ENCODE measurements around the gene RRP15. TPM values are rescaled to one million over a fixed set of nuclear protein-coding genes. Genes with fewer than 3 reads are reported as not detected.

RRP15 gene
- total and polyA plus RNA-seq, 9 of the 15 experiments (the other 6 are each of a cell fraction or from before 2014, with no cell fraction given), result 9.5 to 58.1 (median 29.3) TPM

DNA sequence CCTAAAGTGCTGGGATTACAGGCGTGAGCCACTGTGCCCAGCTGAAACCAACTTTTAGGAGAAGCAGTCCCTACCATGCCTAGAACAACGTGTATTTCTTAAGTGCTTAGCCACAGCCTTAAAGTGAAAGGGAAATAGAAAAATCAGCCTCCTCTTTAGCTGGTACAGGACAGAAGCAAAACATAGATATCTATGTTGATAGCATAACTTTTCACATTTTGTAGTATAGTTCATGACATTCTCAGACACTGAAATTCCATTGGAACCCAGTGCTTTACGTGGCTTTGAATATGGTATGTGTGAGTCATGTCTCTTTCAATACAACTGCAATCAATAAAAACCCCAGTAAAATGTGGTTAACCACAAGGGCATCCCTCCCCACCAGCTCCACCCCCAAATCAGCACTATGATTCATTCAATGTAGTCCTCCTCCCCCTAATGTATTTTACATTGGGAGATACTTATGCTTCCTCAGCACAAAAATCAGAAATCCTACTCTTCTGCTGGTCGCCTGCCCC, 92.1 kb downstream of the RRP15 start (continued):
- TF ChIP-seq ZBTB5 (IDR thresholded peaks at IDR 0.05) (no peak), PCBP1 (IDR thresholded peaks at IDR 0.05; ENCODE audit: low read depth, low read length, poor library complexity, severe bottlenecking) (no peak), ZNF124 (CRISPR knock-in tag; IDR thresholded peaks at IDR 0.05) (no peak), COPS2 (conservative IDR thresholded peaks at IDR 0.05) (no peak), TFAM (CRISPR knock-in tag; conservative IDR thresholded peaks at IDR 0.05) (no peak), CREBBP (IDR thresholded peaks at IDR 0.05; ENCODE audit: low read depth, low read length) (no peak), ZNF347 (CRISPR knock-in tag; IDR thresholded peaks at IDR 0.05; ENCODE audit: low read depth) (no peak), SNIP1 (IDR thresholded peaks at IDR 0.05; ENCODE audit: low read depth) (no peak), NFYB (IDR thresholded peaks at IDR 0.05; ENCODE audit: extremely low read depth, insufficient read length) (no peak), SRF (CRISPR knock-in tag; IDR thresholded peaks at IDR 0.05) (no peak), KLF6 (CRISPR knock-in tag; IDR thresholded peaks at IDR 0.05; ENCODE audit: borderline replicate concordance) (no peak), SUPT5H (IDR thresholded peaks at IDR 0.05) (no peak), ZNF143 (CRISPR knock-in tag; IDR thresholded peaks at IDR 0.05) (no peak), RCOR1 (IDR thresholded peaks at IDR 0.05; ENCODE audit: borderline replicate concordance in 1 of 2, low read depth in 2 of 2, low read length in 2 of 2) (peak in 1 of 2 experiments; percentile 77; a peak in 2 of 4 replicates), TBP (optimal IDR thresholded peaks at IDR 0.05; ENCODE audit: low read depth, low read length) (no peak), RUNX1 (IDR thresholded peaks at IDR 0.05; ENCODE audit: low read depth) (peak; percentile 78; the same call in 1 of the 2 replicates)
- TF ChIP-seq, protein P1, sequence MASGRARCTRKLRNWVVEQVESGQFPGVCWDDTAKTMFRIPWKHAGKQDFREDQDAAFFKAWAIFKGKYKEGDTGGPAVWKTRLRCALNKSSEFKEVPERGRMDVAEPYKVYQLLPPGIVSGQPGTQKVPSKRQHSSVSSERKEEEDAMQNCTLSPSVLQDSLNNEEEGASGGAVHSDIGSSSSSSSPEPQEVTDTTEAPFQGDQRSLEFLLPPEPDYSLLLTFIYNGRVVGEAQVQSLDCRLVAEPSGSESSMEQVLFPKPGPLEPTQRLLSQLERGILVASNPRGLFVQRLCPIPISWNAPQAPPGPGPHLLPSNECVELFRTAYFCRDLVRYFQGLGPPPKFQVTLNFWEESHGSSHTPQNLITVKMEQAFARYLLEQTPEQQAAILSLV (tag; IDR thresholded peaks at IDR 0.05), result no peak
- TF ChIP-seq, protein P2, sequence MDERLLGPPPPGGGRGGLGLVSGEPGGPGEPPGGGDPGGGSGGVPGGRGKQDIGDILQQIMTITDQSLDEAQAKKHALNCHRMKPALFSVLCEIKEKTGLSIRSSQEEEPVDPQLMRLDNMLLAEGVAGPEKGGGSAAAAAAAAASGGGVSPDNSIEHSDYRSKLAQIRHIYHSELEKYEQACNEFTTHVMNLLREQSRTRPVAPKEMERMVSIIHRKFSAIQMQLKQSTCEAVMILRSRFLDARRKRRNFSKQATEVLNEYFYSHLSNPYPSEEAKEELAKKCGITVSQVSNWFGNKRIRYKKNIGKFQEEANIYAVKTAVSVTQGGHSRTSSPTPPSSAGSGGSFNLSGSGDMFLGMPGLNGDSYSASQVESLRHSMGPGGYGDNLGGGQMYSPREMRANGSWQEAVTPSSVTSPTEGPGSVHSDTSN (CRISPR knock-in tag; IDR thresholded peaks at IDR 0.05; ENCODE audit: low read depth), result no peak
- TF ChIP-seq, protein P2 (tag; conservative IDR thresholded peaks at IDR 0.05; ENCODE audit: low read depth), result no peak
- TF ChIP-seq, protein P3, sequence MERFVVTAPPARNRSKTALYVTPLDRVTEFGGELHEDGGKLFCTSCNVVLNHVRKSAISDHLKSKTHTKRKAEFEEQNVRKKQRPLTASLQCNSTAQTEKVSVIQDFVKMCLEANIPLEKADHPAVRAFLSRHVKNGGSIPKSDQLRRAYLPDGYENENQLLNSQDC (CRISPR knock-in tag; IDR thresholded peaks at IDR 0.05), result no peak
- TF ChIP-seq, protein P4, sequence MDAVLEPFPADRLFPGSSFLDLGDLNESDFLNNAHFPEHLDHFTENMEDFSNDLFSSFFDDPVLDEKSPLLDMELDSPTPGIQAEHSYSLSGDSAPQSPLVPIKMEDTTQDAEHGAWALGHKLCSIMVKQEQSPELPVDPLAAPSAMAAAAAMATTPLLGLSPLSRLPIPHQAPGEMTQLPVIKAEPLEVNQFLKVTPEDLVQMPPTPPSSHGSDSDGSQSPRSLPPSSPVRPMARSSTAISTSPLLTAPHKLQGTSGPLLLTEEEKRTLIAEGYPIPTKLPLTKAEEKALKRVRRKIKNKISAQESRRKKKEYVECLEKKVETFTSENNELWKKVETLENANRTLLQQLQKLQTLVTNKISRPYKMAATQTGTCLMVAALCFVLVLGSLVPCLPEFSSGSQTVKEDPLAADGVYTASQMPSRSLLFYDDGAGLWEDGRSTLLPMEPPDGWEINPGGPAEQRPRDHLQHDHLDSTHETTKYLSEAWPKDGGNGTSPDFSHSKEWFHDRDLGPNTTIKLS (IDR thresholded peaks at IDR 0.05; ENCODE audit: borderline replicate concordance, low read depth), result no peak

Measured in K562 (cell line).